GM18519 (cell line): ENCODE measurements around the gene PPP4C.
A peak's percentile ranks its signal among the peaks of the same experiment; 100 is the strongest.

Experiments used
- ATAC-seq: cut with Tn5 transposase; IDR thresholded peaks from one replicate; pipeline ENCODE4 v1.9.1; 2021; ENCODE audit warnings: mild to moderate bottlenecking, moderate library complexity; ENCODE audit not compliant: unreplicated experiment, low FRiP score

The PPP4C gene

GRCh38 chr16:30054451-30054850, 21.3 kb upstream of the PPP4C start:
- no peak for ATAC-seq

GRCh38 chr16:30054959-30055553, 20.7 kb upstream of the PPP4C start:
- ATAC-seq = no peak

DNA sequence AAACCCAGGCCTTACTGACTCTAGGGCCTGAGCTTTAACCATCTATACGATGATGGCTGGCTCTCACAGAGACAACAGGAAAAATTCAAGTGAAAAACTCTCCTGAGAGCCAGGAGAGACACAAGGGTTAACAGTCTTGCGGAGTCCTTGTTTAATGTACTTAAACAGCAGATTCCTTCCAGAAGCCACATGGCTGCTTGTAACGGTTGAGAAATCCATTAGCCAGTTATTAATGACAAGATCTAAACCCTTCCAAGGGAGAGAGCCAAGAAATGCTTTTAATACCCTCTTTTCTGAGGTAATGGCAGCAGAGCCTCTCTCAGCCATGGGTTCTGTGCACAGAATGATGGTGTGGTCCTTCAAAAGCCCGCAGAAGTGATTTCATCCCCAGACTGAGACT, 15.4 kb upstream of the PPP4C start:
- ATAC-seq = no peak

DNA sequence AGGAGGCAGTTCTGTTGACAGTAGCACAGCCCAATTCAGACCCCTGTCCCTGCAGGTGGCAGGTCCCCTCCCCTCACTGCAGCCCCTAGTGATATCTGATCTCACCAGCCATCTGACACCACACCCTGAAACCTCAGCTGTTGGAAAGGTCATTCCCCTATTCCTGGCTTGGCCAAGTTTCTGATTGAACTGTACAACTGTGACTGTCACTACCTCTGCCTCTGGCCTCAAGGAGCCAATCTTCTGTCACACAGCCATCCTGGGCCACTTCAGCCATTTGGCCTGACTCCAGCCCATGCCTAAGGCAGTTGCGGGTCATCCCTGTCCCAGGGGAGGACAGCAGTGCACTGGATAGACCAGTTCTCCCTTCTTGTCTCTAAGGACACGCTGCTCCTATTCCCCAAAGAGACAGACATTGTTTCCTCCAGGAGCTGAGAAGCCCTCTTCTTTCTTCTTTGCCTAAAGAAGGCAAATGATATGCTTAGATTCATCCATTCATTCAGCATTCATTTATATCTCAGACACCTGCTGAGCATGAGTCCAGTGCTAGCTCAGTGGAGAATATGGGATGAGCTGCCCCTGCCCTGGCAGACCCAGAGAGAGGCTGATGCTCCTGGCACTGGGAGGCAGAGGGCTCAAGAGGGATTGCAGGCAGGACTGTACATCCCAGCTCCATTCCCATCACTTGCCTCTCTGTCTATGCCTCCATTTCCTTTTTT, 14.8 kb upstream of the PPP4C start:
- ATAC-seq = no peak

DNA sequence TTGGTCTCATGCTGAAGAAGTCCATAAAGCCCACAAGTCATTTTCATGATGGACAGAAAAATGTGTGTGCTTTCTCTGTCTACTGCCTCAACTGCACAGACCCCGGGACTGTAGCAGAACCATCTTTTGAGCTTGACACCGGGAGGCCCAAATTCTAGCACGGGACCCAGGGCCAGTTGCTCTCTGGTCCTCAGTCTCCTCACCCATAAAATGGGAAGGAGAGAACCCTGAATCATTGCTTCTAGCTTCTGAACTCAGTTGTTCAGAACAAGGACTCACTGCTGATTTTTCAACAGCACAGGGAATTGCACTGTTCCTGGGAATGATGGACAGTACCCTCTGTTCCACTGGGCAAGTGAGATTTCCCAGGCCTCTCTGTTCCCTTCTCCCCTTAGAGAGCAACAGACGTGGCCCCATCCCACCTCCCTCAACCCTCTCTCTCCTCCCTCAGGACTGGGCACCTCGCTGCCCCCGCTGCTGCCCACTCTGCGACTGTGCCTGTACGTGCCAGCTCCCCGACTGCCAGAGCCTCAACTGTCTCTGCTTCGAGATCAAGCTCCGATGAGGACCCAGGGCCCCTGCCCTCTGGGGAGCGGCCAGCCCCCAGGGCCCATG, 12.4 kb upstream of the PPP4C start:
- no peak for ATAC-seq

- ATAC-seq = no peak
Measured at GRCh38 chr16:30063893-30064728, 11.7 kb upstream of the PPP4C start.

DNA sequence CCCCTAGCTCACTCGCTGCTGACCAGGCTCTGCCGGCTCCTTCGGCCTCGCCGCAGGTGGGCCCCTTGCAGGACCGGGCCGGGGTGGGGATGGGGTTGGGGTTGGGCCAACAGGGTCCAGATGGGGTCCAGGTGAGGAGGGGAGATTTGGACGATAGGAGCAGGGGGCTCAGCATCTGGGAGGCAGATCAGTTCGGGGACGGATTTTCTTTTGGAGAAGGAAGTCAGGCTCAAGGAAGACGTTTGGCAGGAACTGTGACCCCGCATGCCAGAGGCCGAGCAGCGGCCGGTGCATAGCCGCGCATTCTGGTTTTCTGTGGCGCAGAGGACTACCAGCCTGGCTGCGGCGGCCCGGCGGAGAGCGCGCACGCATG, 11.1 kb upstream of the PPP4C start:
- no peak for ATAC-seq

DNA sequence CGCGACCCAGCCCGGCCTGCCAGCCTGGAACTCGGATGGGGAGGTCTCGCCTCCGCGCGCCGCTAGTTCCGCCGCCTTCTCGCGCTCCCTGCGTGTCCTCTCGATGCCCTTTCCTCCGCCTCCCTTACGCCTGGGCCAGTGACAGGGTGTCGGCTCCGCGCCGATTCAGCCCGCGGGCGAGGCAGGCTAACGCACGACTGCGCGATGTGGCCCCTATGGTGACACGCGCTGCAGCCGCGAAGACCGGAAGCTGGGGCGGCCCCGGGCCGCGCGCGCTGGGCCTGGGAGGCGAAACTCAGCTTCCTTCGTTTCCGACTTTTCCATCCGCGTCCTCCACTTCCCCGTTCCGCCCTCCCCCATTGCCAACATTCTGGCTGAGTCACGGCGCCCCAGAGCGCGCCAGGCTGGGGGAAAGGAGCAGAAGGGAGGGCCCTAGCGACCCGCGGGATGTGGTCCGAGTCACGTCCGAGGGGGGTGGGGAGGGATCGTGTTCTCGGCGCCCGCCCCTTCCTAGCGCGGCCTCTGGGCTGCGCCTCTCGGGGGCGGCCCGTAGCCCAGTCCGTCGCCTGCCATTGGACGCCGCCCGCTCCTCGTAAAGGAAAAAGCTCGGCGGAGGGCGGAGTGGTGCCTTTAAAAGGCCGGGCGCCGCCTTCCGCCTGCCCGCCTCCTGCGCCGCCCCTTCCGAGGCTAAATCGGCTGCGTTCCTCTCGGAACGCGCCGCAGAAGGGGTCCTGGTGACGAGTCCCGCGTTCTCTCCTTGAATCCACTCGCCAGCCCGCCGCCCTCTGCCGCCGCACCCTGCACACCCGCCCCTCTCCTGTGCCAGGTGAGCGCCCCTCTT, 10.5 kb upstream of the PPP4C start, which contains the start of gene ALDOA:
Gene ALDOA, plus strand, starts transcription at position 659 of the 841 bp plus-strand sequence. CDS start 1,138 bp downstream, outside the sequence.
- ATAC-seq = peak; percentile 57

DNA sequence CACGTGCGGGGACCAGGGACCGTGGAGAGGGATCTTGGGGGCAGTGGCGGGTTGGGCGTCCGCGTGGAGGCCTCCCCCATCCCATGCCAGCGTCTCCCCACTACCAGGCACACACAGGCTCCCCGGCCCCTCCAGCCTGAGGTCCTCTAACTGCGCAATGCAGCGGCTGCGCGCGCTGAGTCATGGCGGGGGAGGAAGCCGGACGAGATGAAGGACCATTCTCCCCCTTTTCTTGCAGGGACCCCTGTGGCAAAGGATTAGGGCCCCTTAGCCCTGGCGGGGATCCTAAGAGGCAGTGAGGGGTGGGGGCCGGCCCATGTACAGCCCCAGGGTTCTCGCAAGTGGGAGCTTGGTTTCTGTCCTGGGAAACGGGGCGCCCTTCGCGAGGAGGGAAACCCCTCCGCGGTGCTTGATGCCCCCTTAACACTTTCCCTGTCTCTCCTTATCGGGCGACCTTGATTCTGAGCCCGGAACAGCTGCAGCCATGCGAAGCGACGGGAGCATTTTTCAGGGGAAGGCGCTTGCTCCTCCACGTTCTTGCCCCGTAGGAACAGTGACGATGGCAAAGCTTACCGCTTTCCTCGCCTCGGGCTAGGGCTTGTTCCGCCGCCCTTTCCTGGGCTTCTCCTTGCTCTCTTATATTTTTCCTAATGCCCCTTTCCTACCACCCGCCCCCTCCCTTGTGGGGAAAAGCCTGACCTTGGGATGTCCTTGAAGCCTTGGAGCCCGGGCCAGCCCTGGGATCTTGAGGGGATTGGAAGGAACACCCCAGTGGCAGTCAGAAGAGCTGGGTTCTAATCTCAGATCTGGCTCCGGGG, 9.6 kb upstream of the PPP4C start:
- no peak for ATAC-seq

DNA sequence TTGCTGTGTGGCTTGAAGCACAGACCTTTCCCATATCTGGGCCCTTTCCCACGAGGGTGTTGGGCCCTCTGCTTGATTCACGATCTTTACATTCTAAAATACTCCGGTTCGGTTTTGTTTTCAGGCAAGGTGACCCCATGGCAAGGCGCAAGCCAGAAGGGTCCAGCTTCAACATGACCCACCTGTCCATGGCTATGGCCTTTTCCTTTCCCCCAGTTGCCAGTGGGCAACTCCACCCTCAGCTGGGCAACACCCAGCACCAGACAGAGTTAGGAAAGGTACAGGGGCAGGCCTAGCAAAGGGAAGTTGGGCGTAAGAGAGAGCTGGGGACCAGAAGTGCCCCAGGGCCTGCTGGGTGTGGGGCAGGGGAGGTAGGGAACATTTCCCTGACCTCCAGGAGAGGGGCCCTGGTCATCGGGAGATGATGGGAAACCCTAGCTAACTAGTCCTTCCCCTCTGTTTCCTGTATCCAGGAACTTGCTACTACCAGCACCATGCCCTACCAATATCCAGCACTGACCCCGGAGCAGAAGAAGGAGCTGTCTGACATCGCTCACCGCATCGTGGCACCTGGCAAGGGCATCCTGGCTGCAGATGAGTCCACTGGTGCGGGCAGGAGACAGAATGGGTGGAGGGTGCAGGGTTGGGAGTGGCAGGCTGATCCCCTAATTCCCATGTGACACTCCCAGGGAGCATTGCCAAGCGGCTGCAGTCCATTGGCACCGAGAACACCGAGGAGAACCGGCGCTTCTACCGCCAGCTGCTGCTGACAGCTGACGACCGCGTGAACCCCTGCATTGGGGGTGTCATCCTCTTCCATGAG, 8.8 kb upstream of the PPP4C start:
- ATAC-seq = no peak

- ATAC-seq = no peak
Measured at GRCh38 chr16:30067584-30067916, 8.2 kb upstream of the PPP4C start.

GRCh38 chr16:30068333-30068732, 7.5 kb upstream of the PPP4C start:
- no peak for ATAC-seq

- no peak for ATAC-seq
Measured at GRCh38 chr16:30068750-30069610, 6.8 kb upstream of the PPP4C start.

GRCh38 chr16:30069611-30070462, 6.0 kb upstream of the PPP4C start:
- no peak for ATAC-seq

- no peak for ATAC-seq
Measured at GRCh38 chr16:30070490-30070889, 5.3 kb upstream of the PPP4C start.

DNA sequence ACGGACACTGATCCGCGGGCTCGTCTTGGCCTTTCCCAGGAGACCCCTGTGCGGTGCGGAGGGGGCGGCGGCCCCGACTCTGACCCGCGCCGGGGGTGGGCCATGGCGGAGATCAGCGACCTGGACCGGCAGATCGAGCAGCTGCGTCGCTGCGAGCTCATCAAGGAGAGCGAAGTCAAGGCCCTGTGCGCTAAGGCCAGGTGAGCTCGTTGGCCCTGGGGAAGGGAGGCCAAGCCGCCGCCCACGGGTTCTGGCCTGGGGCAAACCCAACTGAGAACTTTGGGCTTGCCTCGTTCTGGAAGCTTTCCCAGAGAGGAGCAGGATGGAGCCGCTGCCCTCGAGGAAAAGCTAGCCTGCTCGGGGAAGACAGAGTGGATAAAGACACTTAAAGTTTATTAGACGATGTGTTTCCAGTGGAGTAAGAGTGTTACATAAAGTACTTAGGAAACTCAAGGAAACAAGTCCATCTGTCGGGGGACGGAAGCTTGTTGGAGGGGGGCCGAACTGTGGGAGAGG, 540 bp downstream of the PPP4C start:
- no peak for ATAC-seq

- ATAC-seq = no peak
Measured at GRCh38 chr16:30077656-30078055, 1.9 kb downstream of the PPP4C start.
